ENCODE measurements around the gene NFYB. TPM values are rescaled to one million over a fixed set of nuclear protein-coding genes. Genes with fewer than 3 reads are reported as not detected.

The NFYB gene
- total RNA-seq: 10 to 100 TPM; 20.3 to 58.7 (median 23.8) TPM
- polyA plus RNA-seq: 10 to 100 TPM; 21.6 to 31.3 TPM
- long read RNA-seq, donor 1, transcript NFYB-201 (8 exons, 3,512 nt): minor isoform, 11 of 54 reads
- long read RNA-seq, donor 1, transcript NFYB-205 (8 exons, 1,727 nt): major isoform, 23 of 54 reads
- long read RNA-seq, donor 1, partial matches to known transcripts: 2 of 54 reads
- long read RNA-seq, donor 1, other reads (novel, unspliced or antisense): 18 of 54 reads
- long read RNA-seq, donor 2, transcript NFYB-201 (8 exons, 3,512 nt): major isoform, 27 of 29 reads
- long read RNA-seq, donor 2, partial matches to known transcripts: 1 of 29 reads
- long read RNA-seq, donor 2, other reads (novel, unspliced or antisense): 1 of 29 reads
- long read RNA-seq, donor 3, transcript NFYB-201 (8 exons, 3,512 nt): minor isoform, 6 of 136 reads
- long read RNA-seq, donor 3, transcript NFYB-205 (8 exons, 1,727 nt): major isoform, 76 of 136 reads
- long read RNA-seq, donor 3, partial matches to known transcripts: 6 of 136 reads
- long read RNA-seq, donor 3, other reads (novel, unspliced or antisense): 48 of 136 reads

- intact Hi-C loops (cut with DNase I): loop anchor here in 1 of 10 donors (2.0 kb wide), 1 partner anchor 149 kb away; no protein-coding TSS in a partner anchor
Measured at GRCh38 chr12:104137902-104138796, at the start of gene NFYB. TSS of gene NFYB (minus strand) at chr12:104138210. CDS start at chr12:104135453, 2,757 bp downstream.

GRCh38 chr12:104187446-104188155, 49.6 kb upstream of the NFYB start:
- no peak for ATAC-seq
- Histone ChIP-seq H3K9me3 (peaks cover 0 to 29% (median 15%) of the 10 kb centered on the region in 12 donors), H3K27ac (no peak overlapping the region), H3K4me1 (peaks cover 0 to under 1% (median 0%) of the 10 kb centered on the region in 12 donors), H3K27me3 (no peaks in the 10 kb centered on the region), H3K4me3 (no peak overlapping the region), H3K36me3 (no peaks in the 10 kb centered on the region)
- no peak for DNase-seq
- 92 to 96% (median 96%) methylated on average over 18 of the region's 18 CpGs for WGBS, 4 donors
- intact Hi-C loops (cut with DNase I): no loop called here
- TF ChIP-seq POLR2A (IDR thresholded peaks at IDR 0.05): no peak
- TF ChIP-seq CTCF (IDR thresholded peaks at IDR 0.05): no peak

More at GRCh38 chr12:104137902-104138796, at the start of gene NFYB:
- Histone ChIP-seq H3K4me3 (peak within 1 kb of the TSS; percentile 53 to 96 (median 81)), H3K4me1 (peaks cover 0 to 47% (median 29%) of the 10 kb centered on the region in 12 donors), H3K36me3 (peaks cover 0 to 20% (median 10%) of the 10 kb centered on the region in 9 donors), H3K27ac (peak within 1 kb of the TSS; percentile 82 to 93 (median 89)), H3K9me3 (no peaks in the 10 kb centered on the region), H3K27me3 (no peaks in the 10 kb centered on the region)
- TF ChIP-seq CTCF (IDR thresholded peaks at IDR 0.05) (no peak), POLR2A (IDR thresholded peaks at IDR 0.05) (peak; percentile 11 to 80)
- DNase-seq (peak; percentile 95 to 97 (median 96)), ATAC-seq (peak; percentile 94 to 97 (median 95))
- 3 to 18% (median 5%) methylated on average over 22 to 111 of the region's 111 CpGs for WGBS, 4 donors

- TF ChIP-seq POLR2A (IDR thresholded peaks at IDR 0.05): no peak
- no peak for TF ChIP-seq CTCF (IDR thresholded peaks at IDR 0.05)
- Histone ChIP-seq H3K4me1 (peaks cover 0 to 18% (median 4%) of the 10 kb centered on the region in 12 donors), H3K36me3 (no peaks in the 10 kb centered on the region), H3K9me3 (peaks cover 0 to 31% (median 15%) of the 10 kb centered on the region in 12 donors), H3K4me3 (no peak overlapping the region), H3K27ac (peak overlapping the region in 3 of 12 donors; percentile 6 to 87 (median 25)), H3K27me3 (no peaks in the 10 kb centered on the region)
- 77 to 87% (median 82%) methylated on average over 3 of the region's 3 CpGs for WGBS, 4 donors
- intact Hi-C loops (cut with DNase I): no loop called here
- DNase-seq (no peak), ATAC-seq (no peak)
Measured at GRCh38 chr12:104183443-104183842, 45.4 kb upstream of the NFYB start.
